DMS79 (cell line): ENCODE results near the gene CDC42BPA.

Experiments used
- DNase-seq: peaks from one replicate; lab custom pipeline; 2025; lab: John Stamatoyannopoulos, UW

The CDC42BPA gene

DNA sequence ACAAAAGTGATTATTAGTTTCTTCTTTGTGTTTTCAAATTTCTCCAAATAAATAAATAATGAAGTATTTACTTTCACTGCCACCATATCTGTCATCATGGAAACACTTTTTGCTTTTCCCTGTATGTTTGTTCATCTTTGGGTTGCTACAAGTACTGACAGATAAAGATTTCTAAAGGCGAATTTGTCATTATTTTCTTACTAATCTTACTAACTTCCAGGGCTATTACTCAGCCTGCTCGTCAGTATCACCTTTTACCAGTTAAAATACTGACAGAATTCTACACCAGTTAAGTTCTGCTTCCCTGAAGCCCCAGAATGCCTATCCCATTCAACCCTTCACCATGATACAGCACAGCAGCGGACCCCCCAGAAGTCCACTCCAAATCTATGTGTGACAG is 106.1 kb downstream of the CDC42BPA start:
- DNase-seq = no peak

DNA sequence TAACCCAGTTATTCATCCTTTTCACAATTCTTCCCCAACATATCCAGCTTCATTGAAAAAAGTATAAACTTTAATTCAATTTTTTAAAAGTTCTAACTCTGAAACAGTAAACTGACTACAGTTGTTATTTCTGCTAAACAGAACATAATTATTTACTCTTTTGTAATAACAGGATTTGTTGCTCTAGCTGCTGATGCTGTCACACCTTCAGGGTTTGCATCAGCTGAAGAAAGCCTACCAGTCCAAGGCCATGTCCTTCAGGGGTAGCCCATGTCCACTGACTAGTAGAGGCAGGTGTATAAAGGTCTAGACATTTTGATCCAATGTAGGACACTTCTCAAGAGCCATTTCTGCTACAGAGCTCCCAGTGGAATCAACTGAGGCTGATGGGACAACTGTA is 107.7 kb downstream of the CDC42BPA start:
- DNase-seq = no peak

- DNase-seq = no peak
These were observed 121.2 kb downstream of the CDC42BPA start for GRCh38 chr1:227197064-227197463.

DNA sequence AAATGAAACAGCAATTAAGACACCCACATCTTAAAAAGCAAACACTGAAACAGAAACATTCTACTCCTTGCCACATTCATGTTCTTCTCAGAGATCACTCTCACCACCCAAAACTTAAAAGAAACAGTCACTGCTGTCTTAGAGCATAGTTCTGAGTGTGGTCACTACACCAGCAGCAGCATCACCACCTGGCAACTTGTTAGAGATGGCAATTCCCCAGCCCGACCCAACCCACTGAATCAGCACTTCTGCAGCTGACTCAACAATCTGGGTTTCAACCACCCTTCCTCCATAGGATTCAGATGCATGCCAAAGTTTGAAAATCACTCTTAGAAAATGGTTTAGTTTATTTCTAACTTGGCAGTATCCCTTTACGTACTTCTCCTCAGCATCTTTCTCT is 126.1 kb downstream of the CDC42BPA start:
- no peak for DNase-seq

DNA sequence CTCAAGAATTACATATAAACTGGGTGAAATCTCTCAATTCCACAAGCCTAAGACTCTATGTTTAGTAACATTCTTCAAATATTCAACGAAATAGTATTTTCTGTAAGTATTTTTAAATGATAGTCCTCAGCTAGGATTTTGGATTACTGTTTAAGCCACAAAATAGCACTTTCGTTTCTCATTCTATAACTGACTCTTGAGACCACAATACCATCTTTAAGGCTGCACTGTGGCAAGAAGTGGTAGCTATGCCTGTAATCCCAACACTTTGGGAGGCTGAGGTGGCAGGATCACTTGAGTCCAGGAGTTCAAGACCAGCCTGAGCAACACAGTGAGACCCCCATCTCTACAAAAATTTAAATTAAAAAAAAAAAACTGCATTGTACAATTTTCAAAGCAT is 126.7 kb downstream of the CDC42BPA start:
- no peak for DNase-seq

GRCh38 chr1:227190321-227190720 is 128.0 kb downstream of the CDC42BPA start:
- DNase-seq = no peak

DNA sequence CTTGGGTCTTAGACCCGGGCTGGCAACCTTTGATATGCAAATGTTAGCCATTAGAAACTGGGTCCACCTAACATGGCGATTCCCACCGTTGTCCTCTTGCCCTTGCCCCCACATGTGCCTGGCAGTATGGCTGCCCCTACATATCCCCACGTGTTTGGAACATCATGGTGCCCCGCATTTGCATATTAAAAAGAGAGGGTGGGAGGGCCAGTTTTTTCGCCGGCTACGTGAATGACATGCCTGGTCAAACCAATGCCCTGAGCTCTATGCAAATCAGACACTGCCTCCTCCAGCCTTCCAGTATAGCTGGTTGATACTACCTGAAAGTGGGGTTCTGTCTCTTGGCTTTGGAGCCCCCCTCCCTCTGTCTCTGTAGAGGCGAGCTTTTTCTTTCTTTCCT is 133.0 kb downstream of the CDC42BPA start:
- DNase-seq = no peak

GRCh38 chr1:227182012-227182411 is 136.3 kb downstream of the CDC42BPA start:
- no peak for DNase-seq

DNA sequence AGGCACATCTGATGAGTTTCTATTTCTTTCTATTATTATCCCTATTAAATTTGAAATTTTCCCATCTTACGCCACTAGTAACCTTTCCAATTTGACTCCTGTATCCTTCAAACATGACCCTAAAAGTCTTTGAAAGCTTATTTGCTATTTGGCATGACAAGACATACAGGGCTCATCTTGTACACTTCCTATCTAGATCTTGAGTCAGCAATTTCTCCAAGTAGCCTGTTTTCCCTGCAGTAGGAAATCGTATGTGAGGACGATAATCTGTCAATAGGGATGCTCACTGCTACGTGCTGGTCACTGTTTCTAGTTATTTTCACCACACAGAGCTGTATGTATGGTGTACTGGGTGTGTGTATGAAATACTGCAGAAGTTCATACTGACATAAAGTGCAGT is 142.7 kb downstream of the CDC42BPA start:
- no peak for DNase-seq

DNA sequence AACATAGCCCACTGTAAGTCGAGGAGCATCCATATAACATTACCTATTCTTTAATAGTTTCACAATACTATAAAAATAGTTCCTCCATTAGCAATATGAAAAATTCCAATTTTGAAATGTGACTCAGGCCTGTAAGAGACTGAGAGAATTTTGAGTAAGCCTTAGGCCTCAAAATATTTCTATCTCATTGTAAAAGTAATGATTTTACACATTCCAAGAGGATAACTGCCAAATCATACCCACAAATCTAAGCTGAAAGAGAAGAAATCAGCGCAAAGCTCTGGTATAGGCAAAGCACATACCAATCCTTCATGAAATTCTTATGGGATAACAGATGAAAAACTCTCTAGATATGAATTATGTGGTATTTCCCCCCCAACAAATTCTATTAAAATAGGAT is 144.1 kb downstream of the CDC42BPA start:
- no peak for DNase-seq

DNA sequence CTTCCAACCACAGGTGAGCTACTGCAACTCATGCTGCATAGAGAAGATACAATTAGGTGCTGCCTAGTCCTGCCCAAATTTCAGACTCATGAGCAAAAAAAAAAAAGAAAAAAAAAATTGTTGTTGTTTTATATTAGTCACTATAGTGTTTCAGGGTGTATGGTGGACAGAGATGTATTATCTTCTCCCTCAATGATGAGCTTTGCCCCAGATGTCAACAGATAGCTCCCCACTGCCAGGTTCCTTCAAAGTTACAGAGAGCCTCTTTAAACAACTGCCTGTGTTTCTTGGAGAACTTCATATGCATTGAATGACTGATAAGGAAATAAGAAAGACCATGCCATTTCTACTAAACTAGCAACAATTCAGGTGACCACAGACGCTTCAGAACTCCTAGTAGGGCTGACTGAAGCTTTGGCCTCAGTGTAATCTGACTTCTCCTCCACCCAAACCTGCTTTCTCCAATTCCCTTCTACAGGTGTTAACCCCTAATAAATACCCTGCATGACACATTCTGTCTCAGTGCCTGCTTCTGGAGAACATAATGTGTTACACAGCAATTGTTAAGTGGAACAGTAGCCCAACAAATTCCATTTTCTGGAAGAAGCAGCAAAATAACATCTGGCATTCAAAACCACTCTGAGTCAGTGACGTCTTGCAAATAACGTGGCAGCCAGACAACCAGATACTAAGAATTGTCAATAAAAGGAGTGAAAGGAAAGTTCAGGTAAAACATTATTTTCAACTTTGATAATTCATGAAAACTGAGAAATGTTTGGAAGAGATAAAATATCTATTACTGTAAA is 147.7 kb downstream of the CDC42BPA start:
- DNase-seq = no peak

- no peak for DNase-seq
These were observed 148.9 kb downstream of the CDC42BPA start for GRCh38 chr1:227169343-227169742.

GRCh38 chr1:227167276-227168101 is 150.8 kb downstream of the CDC42BPA start:
- no peak for DNase-seq

DNA sequence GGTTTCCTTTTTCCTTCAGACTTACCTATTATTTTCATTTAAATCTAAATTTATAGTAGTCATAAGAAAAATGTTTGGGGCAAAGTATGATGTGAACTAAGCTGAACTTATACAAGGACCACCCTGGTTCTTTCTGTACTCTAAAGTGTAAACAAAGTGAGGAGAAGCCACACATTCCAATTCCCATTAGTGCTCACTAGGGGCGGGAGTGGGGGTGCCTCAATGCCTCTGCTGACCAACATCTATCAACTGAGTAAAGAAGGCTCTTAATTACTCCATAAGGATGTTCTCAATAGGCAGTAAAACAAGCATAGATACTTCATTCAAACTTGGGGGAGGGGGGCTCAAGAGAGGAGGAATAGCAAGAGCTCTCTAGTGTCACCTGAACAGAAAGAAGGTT is 151.7 kb downstream of the CDC42BPA start:
- no peak for DNase-seq

GRCh38 chr1:227161470-227161869 is 156.8 kb downstream of the CDC42BPA start:
- DNase-seq = no peak

- DNase-seq = no peak
These were observed 161.8 kb downstream of the CDC42BPA start for GRCh38 chr1:227156520-227156919.

DNA sequence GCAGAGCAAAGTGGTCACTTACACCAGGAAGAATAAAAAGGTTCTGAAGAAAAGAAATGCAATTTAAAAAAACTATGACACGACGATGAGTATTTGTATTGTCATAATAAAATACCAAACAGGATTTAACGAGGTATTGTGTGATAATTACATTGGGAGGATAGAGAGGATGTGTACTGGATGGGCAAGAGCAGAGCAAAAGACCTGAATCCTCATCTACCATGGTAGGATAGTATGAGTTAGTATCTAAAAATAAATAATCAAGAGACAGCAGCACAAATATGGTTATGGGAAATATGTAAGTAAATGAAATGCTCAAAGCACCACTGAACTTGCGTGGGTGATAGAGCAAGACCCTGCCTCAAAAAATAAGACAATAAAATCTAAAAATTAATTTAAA is 162.6 kb downstream of the CDC42BPA start:
- no peak for DNase-seq

- no peak for DNase-seq
These were observed 163.3 kb downstream of the CDC42BPA start for GRCh38 chr1:227155004-227155403.

DNA sequence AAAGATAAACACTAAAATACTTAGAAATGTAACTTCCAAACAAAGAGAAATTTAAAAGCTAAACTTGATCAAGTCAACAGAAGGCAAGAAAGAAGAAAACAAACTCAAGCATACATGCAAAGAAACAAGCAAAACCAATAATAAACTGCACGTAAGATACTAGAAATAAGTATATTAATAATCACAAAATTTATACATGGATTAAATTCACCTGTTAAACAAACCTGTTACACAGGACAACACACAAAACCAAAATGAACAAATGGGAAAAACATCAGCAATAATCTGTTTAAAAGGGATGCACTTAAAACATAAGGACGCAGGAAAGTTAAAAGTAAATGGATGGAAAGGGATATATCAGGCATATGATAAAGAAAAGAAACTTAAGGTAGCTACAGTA is 165.8 kb downstream of the CDC42BPA start:
- no peak for DNase-seq

DNA sequence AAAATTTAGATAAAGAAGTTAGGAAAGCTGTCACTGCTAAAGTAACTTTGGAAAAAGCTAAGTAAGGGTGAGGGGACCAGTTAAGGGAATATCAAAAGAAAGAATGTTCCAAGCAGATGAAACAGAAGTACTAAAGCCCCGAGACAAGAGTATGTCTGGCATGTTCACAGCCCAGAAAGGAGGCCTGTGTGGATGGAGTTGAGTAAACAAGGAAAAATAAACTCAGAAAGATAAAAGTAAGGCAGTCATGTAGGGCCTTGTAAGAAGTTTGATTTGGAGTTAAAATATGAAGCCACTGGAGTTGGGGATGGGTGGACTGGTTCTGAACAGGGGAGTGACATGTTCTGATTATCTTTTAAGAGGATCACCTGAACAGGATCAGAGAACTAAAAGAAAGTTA is 177.9 kb downstream of the CDC42BPA start:
- no peak for DNase-seq

DNA sequence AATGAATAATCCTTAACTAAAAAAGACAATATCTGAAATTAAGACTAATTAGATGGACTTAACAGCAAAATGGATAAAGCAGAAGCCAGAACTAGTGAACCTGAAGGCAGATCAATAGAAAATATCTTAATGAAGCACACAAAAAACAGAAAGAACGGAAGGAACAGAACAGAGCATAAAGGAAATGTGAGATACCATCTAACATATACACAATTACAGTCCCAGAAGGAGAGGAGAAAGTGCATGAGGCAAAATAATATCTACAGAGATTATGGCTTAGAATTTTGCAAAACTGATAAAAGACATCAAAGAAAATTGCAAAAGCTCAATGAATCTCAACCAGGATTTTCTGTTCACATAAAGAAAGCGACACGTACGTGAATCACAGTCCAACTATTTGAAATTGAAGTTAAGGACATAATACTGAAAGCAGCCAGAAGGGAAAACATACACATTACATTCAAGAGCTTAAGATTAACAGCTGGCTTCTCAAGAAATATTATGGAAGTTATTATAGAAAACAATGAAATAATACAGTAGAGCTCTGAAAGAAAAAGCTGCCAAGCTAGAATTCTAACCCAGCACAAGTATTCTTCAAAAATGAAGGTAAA is 182.0 kb downstream of the CDC42BPA start:
- no peak for DNase-seq

DNA sequence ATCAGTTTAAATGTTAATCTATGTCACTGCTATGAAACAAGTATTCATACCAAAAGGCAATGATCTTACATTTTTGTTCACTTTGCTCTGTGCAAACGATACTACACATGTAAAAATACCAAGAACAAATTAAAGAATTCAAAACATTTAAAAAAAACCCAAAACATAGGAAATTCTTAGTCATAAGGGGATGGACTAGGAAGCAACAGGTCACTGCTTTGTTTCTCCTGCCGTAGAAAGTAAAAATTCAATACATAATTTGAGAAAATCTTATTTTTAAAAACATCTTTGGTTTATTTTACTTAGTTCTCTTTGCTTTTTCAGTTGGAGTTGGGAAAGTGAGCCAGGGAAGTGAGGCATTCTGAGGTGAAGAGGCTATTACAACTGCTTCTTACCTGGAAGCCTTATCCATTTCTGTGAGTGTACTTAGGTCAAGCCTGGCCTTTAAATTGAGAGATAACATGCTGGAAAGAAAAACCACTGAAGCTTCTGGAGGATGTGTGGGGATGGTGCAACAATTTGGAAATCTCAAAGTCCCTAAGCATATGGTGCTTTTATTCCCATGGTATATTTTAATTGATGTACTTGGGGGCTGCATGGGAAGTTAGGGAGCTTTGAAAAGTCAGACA is 183.5 kb downstream of the CDC42BPA start:
- DNase-seq = no peak
